Measurements from ENCODE around the gene TYW1B.
"Not testable (repeated sequence)": the region's sequence is repeated elsewhere in the genome, so short reads cannot be mapped to it uniquely, and the experiment has no call there.

The TYW1B gene

GRCh38 chr7:72559546-72559945 is 268.5 kb downstream of the TYW1B start:
- DNase-seq = not testable (repeated sequence)

GRCh38 chr7:72556733-72557132 is 271.3 kb downstream of the TYW1B start:
- DNase-seq = not testable (repeated sequence)

- not testable (repeated sequence) for DNase-seq
Measured at GRCh38 chr7:72555238-72555637, 272.8 kb downstream of the TYW1B start.

GRCh38 chr7:72554401-72554800 is 273.6 kb downstream of the TYW1B start:
- not testable (repeated sequence) for DNase-seq

GRCh38 chr7:72550454-72550853 is 277.5 kb downstream of the TYW1B start:
- not testable (repeated sequence) for DNase-seq

- peak in 5 of 56 donors; percentile 1 to 8 (median 1) for DNase-seq
Measured at GRCh38 chr7:72546586-72547237, 281.3 kb downstream of the TYW1B start.

GRCh38 chr7:72544531-72544930 is 283.5 kb downstream of the TYW1B start:
- not testable (repeated sequence) for DNase-seq

GRCh38 chr7:72540923-72541322 is 287.1 kb downstream of the TYW1B start:
- DNase-seq = no peak

- DNase-seq = no peak
Measured at GRCh38 chr7:72540106-72540611, 287.8 kb downstream of the TYW1B start.

- DNase-seq = no peak
Measured at GRCh38 chr7:72539702-72540101, 288.3 kb downstream of the TYW1B start.

GRCh38 chr7:72538856-72539255 is 289.1 kb downstream of the TYW1B start:
- DNase-seq = peak in 8 of 56 donors; percentile 3 to 41 (median 21)

GRCh38 chr7:72538147-72538546 is 289.9 kb downstream of the TYW1B start:
- peak in 11 of 56 donors; percentile 0 to 36 (median 6) for DNase-seq

- DNase-seq = not testable (repeated sequence)
Measured at GRCh38 chr7:72536038-72536437, 292.0 kb downstream of the TYW1B start.

GRCh38 chr7:72531048-72531447 is 297.0 kb downstream of the TYW1B start:
- DNase-seq = not testable (repeated sequence)
